ENCODE data around the gene ATP5MC3.

DNA sequence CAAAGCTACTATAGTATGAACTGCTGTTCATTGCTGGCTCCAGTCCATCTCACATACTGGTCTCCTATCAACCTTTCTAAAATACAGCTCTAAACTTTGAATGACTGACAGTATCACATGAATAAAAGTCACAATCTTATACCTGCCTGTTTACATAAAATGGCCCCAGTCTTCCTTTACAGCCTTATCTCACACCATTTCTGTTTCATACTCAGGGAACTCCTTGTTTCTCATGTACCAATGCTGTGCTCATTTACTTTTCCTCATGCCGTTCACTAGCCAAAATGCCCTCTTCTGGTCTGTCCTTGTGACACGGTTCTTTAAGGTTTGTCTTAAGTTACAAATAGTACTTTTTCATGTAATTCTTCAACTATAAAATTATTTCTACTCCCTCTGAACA, 6.2 kb downstream of the ATP5MC3 start:
- TF ChIP-seq, protein P1, sequence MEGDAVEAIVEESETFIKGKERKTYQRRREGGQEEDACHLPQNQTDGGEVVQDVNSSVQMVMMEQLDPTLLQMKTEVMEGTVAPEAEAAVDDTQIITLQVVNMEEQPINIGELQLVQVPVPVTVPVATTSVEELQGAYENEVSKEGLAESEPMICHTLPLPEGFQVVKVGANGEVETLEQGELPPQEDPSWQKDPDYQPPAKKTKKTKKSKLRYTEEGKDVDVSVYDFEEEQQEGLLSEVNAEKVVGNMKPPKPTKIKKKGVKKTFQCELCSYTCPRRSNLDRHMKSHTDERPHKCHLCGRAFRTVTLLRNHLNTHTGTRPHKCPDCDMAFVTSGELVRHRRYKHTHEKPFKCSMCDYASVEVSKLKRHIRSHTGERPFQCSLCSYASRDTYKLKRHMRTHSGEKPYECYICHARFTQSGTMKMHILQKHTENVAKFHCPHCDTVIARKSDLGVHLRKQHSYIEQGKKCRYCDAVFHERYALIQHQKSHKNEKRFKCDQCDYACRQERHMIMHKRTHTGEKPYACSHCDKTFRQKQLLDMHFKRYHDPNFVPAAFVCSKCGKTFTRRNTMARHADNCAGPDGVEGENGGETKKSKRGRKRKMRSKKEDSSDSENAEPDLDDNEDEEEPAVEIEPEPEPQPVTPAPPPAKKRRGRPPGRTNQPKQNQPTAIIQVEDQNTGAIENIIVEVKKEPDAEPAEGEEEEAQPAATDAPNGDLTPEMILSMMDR (IDR thresholded peaks at IDR 0.05; ENCODE audit: low read length), result no peak
- no peak for TF ChIP-seq EZH2 (IDR thresholded peaks at IDR 0.05; ENCODE audit: borderline replicate concordance, low read length)
